ENCODE results near the gene ADAMTSL3.

The ADAMTSL3 gene

GRCh38 chr15:83733206-83733605, 79.3 kb downstream of the ADAMTSL3 start:
- Histone ChIP-seq H3K4me2 (ENCODE audit: low read depth, low read length, poor library complexity, severe bottlenecking) (no peak overlapping the region), H3K9me3 (ENCODE audit: insufficient read depth, low read length) (no peaks in the 10 kb centered on the region), H3K79me2 (ENCODE audit: insufficient read depth, low read length) (no peaks in the 10 kb centered on the region), H3K27ac (ENCODE audit: low read depth, low read length) (no peak overlapping the region), H3K9ac (ENCODE audit: low read length) (no peak overlapping the region), H3K4me3 (ENCODE audit: insufficient read depth, low read length, poor library complexity, severe bottlenecking) (no peak overlapping the region), H4K20me1 (ENCODE audit: low read depth, low read length) (no peaks in the 10 kb centered on the region), H3F3A (ENCODE audit: insufficient read depth) (no peaks in the 10 kb centered on the region), H3K9me2 (replicated peaks; ENCODE audit: insufficient read depth, low read length) (no peaks in the 10 kb centered on the region), H3K36me3 (ENCODE audit: low read length) (no peaks in the 10 kb centered on the region), H2AFZ (ENCODE audit: low read depth, low read length, severe bottlenecking) (no peak overlapping the region), H3K27me3 (ENCODE audit: low read length) (no peaks in the 10 kb centered on the region)
- TF ChIP-seq EZH2phosphoT487 (conservative IDR thresholded peaks at IDR 0.05; ENCODE audit: low read length) (no peak), CTCF (IDR thresholded peaks at IDR 0.05; ENCODE audit: insufficient read depth, low read length, poor library complexity, severe bottlenecking) (no peak)

- Histone ChIP-seq H4K20me1 (ENCODE audit: low read depth, low read length) (no peaks in the 10 kb centered on the region), H3K4me2 (ENCODE audit: low read depth, low read length, poor library complexity, severe bottlenecking) (no peak overlapping the region), H3K9ac (ENCODE audit: low read length) (no peak overlapping the region), H2AFZ (ENCODE audit: low read depth, low read length, severe bottlenecking) (no peak overlapping the region), H3K79me2 (ENCODE audit: insufficient read depth, low read length) (no peaks in the 10 kb centered on the region), H3K9me2 (replicated peaks; ENCODE audit: insufficient read depth, low read length) (no peaks in the 10 kb centered on the region), H3K27me3 (ENCODE audit: low read length) (no peaks in the 10 kb centered on the region), H3K9me3 (ENCODE audit: insufficient read depth, low read length) (no peaks in the 10 kb centered on the region), H3K4me3 (ENCODE audit: insufficient read depth, low read length, poor library complexity, severe bottlenecking) (no peak overlapping the region), H3F3A (ENCODE audit: insufficient read depth) (no peaks in the 10 kb centered on the region), H3K36me3 (ENCODE audit: low read length) (no peaks in the 10 kb centered on the region), H3K27ac (ENCODE audit: low read depth, low read length) (no peak overlapping the region)
- no peak for TF ChIP-seq CTCF (IDR thresholded peaks at IDR 0.05; ENCODE audit: insufficient read depth, low read length, poor library complexity, severe bottlenecking)
- TF ChIP-seq EZH2phosphoT487 (conservative IDR thresholded peaks at IDR 0.05; ENCODE audit: low read length) = no peak
These were observed 79.8 kb downstream of the ADAMTSL3 start for GRCh38 chr15:83733691-83734090.

- H3K27me3 ChIP-seq (ENCODE audit: low read length) = no peaks in the 10 kb centered on the region
- H3K4me3 ChIP-seq (ENCODE audit: insufficient read depth, low read length, poor library complexity, severe bottlenecking) = no peak overlapping the region
- H3K9me3 ChIP-seq (ENCODE audit: insufficient read depth, low read length) = no peaks in the 10 kb centered on the region
- no peaks in the 10 kb centered on the region for H3K9me2 ChIP-seq (replicated peaks; ENCODE audit: insufficient read depth, low read length)
- no peak overlapping the region for H2AFZ ChIP-seq (ENCODE audit: low read depth, low read length, severe bottlenecking)
- H3F3A ChIP-seq (ENCODE audit: insufficient read depth) = no peaks in the 10 kb centered on the region
- H3K36me3 ChIP-seq (ENCODE audit: low read length) = no peaks in the 10 kb centered on the region
- TF ChIP-seq EZH2phosphoT487 (conservative IDR thresholded peaks at IDR 0.05; ENCODE audit: low read length) (no peak), CTCF (IDR thresholded peaks at IDR 0.05; ENCODE audit: insufficient read depth, low read length, poor library complexity, severe bottlenecking) (no peak)
- H3K9ac ChIP-seq (ENCODE audit: low read length) = no peak overlapping the region
- H3K27ac ChIP-seq (ENCODE audit: low read depth, low read length) = no peak overlapping the region
- no peaks in the 10 kb centered on the region for H3K79me2 ChIP-seq (ENCODE audit: insufficient read depth, low read length)
- H4K20me1 ChIP-seq (ENCODE audit: low read depth, low read length) = no peaks in the 10 kb centered on the region
- H3K4me2 ChIP-seq (ENCODE audit: low read depth, low read length, poor library complexity, severe bottlenecking) = no peak overlapping the region
These were observed 80.6 kb downstream of the ADAMTSL3 start for GRCh38 chr15:83734487-83734886.

All from SU-DHL-6 (cell line).